ENCODE measurements around the gene SHC4. TPM values are rescaled to one million over a fixed set of nuclear protein-coding genes. Genes with fewer than 3 reads are reported as not detected.

Gene SHC4
- total and polyA plus RNA-seq, 8 donors, result 0.25 to 4.4 (median 0.47) TPM; not detected in 2

GRCh38 chr15:48814286-48814685 is 149.4 kb downstream of the SHC4 start:
- Histone ChIP-seq H3K4me1 (peaks cover 0 to 21% (median 18%) of the 10 kb centered on the region in 4 donors), H3K27ac (no peak overlapping the region), H3K9me3 (no peaks in the 10 kb centered on the region), H3K4me3 (no peak overlapping the region), H3K36me3 (no peaks in the 10 kb centered on the region), H3K27me3 (no peaks in the 10 kb centered on the region)
- WGBS, 5 donors, result 75 to 91% (median 86%) methylated on average over 2 of the region's 2 CpGs
- intact Hi-C loops (cut with DNase I; ENCODE audit: low total_unique reads), result no loop called here
- DNase-seq, result no peak
- TF ChIP-seq EP300 (IDR thresholded peaks at IDR 0.05) (no peak), CTCF (IDR thresholded peaks at IDR 0.05) (no peak), POLR2A (IDR thresholded peaks at IDR 0.05) (no peak), POLR2AphosphoS5 (IDR thresholded peaks at IDR 0.05) (no peak)

GRCh38 chr15:48811325-48811958 is 152.3 kb downstream of the SHC4 start:
- WGBS, 5 donors, result 4 to 9% (median 7%) methylated on average over 19 to 25 of the region's 25 CpGs
- Histone ChIP-seq H3K36me3 (no peaks in the 10 kb centered on the region), H3K27me3 (no peaks in the 10 kb centered on the region), H3K4me1 (peaks cover 0 to 21% (median 18%) of the 10 kb centered on the region in 4 donors), H3K27ac (peak overlapping the region in 1 of 5 donors; percentile 74), H3K4me3 (peak overlapping the region; percentile 68 to 97 (median 78)), H3K9me3 (no peaks in the 10 kb centered on the region)
- no peak for TF ChIP-seq EP300 (IDR thresholded peaks at IDR 0.05)
- TF ChIP-seq POLR2AphosphoS5 (IDR thresholded peaks at IDR 0.05), result no peak
- TF ChIP-seq CTCF (IDR thresholded peaks at IDR 0.05), result no peak
- no peak for TF ChIP-seq POLR2A (IDR thresholded peaks at IDR 0.05)
- DNase-seq, result peak in 1 of 2 donors; percentile 32
- intact Hi-C loops (cut with DNase I; ENCODE audit: low total_unique reads), result no loop called here

- Histone ChIP-seq H3K4me3 (peak within 1 kb of the TSS; percentile 68 to 97 (median 78)), H3K27me3 (no peaks in the 10 kb centered on the region), H3K27ac (peak within 1 kb of the TSS; percentile 47 to 79 (median 74)), H3K4me1 (peaks cover 0 to 21% (median 18%) of the 10 kb centered on the region in 4 donors), H3K9me3 (no peaks in the 10 kb centered on the region), H3K36me3 (no peaks in the 10 kb centered on the region)
- DNase-seq, result peak; percentile 98 to 100
- TF ChIP-seq CTCF (IDR thresholded peaks at IDR 0.05), result no peak
- TF ChIP-seq POLR2AphosphoS5 (IDR thresholded peaks at IDR 0.05), result peak; percentile 36 to 91 (median 74)
- WGBS, 5 donors, result 0 to 1% (median 0%) methylated on average over 20 to 51 of the region's 51 CpGs
- intact Hi-C loops (cut with DNase I; ENCODE audit: low total_unique reads), result no loop called here
These were observed 153.1 kb downstream of the SHC4 start, which contains the start of gene CEP152 for GRCh38 chr15:48810414-48811324. Gene CEP152, minus strand, starts transcription at chr15:48811069. Its CDS starts 5,420 bp downstream, at chr15:48805649.

GRCh38 chr15:48806151-48806550 is 157.6 kb downstream of the SHC4 start:
- 62 to 73% (median 70%) methylated on average over 2 of the region's 2 CpGs for WGBS, 5 donors
- peaks cover 0 to 15% (median 10%) of the 10 kb centered on the region in 4 donors for H3K4me1 ChIP-seq

More at GRCh38 chr15:48806151-48806550, 157.6 kb downstream of the SHC4 start:
- H3K27ac ChIP-seq, result no peak overlapping the region
- H3K9me3 ChIP-seq, result no peaks in the 10 kb centered on the region
- intact Hi-C loops (cut with DNase I; ENCODE audit: low total_unique reads), result no loop called here
- H3K4me3 ChIP-seq, result no peak overlapping the region
- H3K27me3 ChIP-seq, result no peaks in the 10 kb centered on the region
- peak in 1 of 2 donors; percentile 45 for DNase-seq
- TF ChIP-seq EP300 (IDR thresholded peaks at IDR 0.05), result no peak
- TF ChIP-seq POLR2AphosphoS5 (IDR thresholded peaks at IDR 0.05), result no peak
- no peak for TF ChIP-seq CTCF (IDR thresholded peaks at IDR 0.05)
- no peak for TF ChIP-seq POLR2A (IDR thresholded peaks at IDR 0.05)
- no peaks in the 10 kb centered on the region for H3K36me3 ChIP-seq
